Lung microvascular endothelial cell (primary cell): Measurements from ENCODE around the gene ANTXR2. TPM values are rescaled to one million over a fixed set of nuclear protein-coding genes. Genes with fewer than 3 reads are reported as not detected.
"Not testable (repeated sequence)": the region's sequence is repeated elsewhere in the genome, so short reads cannot be mapped to it uniquely, and the experiment has no call there.

ENCODE experiments used
- DNase-seq, 2 donors: peaks; one replicate each; pipeline versions ENCODE4 v3.0.0 to v3.0.0-alpha.2; 2010; ENCODE audit warnings: low read depth in 2 of 2
- total RNA-seq: library from RNA; depleted of rRNA; stranded (reverse); fragments of >200 nt; gene quantifications from 2 replicates; pipeline ENCODE4 v1.2.1, GENCODE V29; 2014

The ANTXR2 gene
- 16.6 and 21.0 TPM in 2 replicates for total RNA-seq

DNA sequence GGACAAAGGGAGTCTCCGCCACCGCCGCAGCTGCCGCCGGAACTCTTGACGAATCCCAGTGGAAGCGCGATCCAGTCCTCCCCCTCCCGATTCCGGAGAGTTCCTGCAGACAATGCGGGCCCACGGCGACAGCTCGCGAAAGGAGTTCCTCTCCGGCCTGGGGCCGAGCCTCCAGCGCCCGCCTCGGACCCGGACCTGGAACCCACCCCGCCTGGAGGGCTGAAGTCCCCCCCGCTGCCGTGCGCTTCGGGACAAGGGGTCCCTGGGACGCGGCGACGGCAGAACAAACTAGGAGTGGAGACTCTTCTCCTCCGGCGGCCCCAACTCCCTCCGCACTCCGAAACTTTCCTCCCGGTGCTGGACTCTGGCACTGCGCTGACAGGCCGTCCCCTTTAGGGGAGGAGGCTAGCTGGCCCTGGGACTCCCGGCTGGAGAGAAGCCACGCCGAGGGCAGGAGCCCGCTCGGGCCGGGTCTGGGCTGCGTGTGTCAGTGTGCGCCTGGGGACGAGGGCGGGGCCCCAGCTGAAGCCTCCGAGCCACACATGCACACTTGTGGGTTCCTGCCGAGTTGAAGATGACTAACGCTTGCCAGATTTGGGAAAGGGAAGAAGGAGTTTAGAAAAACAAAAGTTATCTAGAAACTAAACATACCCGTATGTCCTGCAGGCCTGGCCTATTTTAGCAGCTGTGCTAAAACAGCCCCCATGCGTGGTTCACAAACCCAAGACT is at the start of gene ANTXR2:
ANTXR2 (minus strand) TSS at position 486 of the 729 bp plus-strand sequence. CDS start 669 bp downstream, outside the sequence.
- peak; percentile 87 to 89 for DNase-seq

DNA sequence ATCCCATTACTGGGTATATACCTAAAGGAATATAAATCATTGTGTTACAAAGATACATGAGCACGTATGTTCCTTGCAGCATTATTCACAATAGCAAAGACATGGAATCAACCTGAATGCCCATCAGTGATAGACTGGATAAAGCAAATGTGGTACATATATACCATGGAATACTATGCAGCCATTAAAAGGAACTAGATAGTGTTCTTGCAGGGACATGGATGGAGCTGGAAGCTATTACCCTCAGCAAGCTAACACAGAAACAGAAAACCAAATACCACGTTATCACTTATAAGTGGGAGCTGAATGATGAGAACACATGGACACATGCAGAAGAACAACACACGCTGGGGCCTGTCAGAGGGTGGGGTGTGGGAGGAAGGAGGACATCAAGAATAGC is 48.8 kb upstream of the ANTXR2 start:
- not testable (repeated sequence) for DNase-seq

DNA sequence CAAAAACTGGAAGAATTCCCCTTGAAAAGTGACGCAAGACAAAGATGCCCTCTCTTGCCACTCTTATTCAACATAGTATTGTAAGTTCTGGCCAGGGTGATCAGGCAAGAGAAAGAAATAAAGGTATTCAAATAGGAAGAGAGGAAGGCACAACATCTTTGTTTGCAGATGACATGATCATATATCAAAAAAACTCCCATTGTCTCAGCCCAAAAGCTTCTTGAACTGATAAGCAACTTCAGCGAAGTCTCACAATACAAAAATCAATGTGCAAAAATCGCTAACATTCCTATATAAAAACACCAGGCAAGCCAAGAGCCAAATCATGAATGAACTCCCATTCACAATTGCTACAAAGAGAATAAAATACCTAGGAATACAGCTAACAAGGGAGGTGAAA is 46.6 kb upstream of the ANTXR2 start:
- not testable (repeated sequence) for DNase-seq

DNA sequence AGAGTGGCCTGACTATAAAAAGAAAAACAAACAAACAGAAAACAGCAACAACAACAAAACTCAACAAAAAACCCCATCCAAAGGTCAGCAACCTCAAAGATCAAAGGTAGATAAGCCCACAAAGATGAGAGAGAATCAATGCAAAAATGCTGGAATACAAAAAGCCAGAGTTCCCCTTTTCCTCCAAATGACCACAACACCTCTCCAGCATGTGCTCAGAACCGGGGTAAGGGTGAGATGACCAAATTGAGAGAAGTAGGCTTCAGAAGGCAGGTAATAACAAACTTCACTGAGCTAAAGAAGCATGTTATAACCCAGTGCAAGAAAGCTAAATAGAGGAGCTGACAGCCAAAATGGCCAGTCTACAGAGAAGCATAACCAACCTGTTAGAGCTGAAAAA is 43.5 kb upstream of the ANTXR2 start:
- no peak for DNase-seq

DNA sequence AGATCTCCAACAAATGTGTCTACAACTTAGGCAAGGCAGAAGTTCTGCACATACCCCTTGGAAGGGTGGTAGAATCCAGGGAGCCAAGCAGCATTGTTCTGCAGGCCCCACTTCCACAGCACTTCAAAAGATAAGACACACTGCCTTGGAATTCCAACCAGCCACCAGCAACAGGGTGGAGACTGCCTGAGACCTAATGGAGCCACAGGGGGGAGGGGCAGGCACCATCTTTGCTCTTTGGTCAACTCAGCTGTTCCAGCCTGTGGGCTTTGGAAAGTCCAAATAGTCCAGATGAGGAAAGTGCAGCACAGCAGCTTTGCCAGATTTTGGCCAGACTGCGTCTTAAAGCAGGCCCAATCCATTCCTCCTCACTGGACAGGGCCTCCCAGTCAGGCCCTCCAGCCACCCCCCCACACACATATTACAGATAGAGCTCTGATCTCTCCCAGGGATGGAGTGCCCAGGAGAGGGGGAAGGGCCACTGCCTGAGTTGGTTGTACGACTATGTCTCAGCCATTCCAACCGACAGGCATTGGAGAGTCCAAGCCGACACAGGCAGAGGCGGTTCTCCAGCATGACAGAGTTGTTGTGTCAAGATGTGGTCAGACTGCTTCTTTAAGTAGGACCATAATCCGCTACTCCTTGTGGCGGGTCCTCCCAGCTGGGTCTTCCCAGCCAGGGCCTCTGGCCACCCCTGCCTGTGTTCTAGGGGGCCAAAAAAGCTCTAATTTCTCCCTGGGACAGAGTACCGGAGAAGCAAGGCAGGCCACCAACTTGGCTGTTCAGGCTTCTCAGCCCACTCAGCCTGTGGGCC is 42.5 kb upstream of the ANTXR2 start:
- no peak for DNase-seq

DNA sequence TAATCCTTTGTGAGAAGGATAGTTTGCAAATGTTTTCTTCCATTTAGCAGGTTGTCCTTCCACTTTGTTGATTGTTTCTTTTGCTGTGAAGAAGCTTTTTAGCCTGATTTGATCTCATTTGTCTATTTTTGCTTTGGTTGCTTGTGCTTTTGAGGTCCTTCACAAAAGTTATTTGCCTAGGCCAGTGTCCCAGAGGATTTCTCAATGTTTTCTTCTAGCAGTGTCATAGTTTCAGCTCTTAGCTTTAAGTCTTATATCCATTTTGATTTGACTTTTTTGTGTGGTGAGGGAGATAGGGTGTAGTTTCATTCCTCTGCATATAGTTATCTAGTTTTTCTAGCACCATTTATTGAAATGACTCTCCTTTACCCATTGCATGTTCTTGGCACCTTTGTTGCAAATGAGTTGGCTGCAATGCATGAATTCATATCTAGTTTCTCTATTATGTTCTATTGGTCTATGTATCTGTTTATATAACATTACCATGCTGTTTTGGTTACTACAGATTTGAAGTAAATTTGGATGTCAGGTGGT is 41.8 kb upstream of the ANTXR2 start:
- DNase-seq, result no peak

DNA sequence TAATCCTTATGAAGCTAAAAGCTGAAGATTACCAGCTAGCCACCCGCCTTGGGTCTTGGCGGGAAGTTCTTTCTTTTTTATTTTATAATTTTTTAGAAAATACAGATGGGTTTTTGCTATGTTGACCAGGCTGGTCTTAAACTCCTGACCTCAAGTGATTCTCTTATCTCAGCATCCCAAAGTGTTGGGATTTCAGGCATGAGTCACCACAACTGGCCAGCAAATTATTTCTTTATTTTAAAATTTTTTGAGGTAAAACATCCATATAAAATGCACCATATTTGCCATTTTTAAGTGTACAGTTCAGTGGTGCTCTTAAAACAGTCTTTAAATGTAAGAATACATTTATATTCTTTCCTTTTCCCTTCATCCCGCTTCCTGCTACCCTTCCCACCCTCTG is 40.6 kb upstream of the ANTXR2 start:
- no peak for DNase-seq

DNA sequence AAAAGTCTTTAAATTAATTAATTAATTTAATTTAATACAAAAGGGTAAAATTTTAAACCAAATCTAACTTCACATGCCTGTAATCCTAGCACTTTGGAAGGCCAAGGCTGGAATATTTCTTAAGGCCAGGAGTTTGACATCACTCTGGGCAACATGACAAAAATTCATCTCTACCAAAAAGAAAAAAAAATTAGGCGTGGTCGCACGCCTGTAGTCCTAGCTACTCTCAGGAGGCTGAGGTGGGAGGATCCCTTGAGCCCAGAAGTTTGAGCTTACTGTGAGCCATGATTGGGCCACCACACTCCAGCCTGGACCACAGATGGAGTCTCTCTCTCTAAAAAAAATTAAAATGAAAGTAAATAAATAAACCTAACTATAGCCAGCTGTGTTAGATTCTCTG is 39.2 kb upstream of the ANTXR2 start:
- no peak for DNase-seq

DNA sequence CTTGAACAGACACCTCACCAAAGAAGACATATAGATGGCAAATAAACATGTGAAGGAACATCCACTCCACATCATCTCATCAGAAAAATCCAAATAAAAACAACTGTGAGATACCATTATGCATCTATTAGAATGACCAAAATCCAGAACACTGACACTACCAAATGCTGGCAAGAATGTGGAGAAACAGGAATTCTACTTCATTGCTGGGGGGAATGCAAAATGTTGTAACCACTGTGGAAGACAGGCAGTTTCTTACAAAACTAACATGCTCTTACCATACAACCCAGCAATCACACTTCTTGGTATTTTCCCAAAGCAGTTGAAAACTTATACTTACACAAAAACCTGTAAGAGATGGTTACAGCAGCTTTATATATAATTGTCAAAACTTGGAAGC is 38.2 kb upstream of the ANTXR2 start:
- no peak for DNase-seq

DNA sequence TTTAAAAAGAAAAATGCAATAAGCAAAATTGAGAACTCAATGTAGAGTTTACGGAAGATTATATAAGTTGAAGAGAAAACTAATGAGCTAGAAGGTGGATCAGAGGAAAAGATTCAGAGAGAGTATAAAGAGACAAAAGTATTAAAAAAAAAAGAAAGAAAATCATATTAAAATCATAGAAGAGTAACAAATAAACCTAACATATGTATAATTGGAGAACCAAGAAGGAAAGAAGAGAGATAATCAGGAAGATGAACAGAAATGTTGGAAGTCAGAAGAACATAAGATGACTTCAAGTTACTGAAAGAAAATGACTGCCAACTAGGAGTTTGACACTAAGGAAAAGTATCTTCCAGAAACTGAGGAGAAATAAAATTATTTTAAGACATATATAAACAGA is 34.3 kb upstream of the ANTXR2 start:
- DNase-seq, result peak in 1 of 2 donors; percentile 11

DNA sequence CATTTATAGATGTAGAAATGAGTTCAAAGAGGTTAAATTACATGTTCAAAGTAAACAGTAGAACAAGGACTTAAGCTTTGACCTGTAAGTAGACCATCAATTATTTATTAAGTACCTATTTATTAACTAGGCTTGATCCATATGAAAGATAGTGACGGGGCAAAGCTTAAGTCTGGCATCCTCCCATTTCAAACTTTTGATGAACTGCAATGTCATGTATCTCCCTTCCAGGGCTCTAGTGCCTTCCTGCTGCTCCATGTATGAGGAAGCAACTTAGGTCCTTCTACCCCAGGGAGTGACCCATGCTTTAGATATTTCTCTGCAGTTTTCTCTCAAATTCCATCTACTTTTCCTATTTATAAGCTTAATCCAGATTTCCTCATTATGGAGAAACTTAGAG is 31.9 kb upstream of the ANTXR2 start:
- no peak for DNase-seq

DNA sequence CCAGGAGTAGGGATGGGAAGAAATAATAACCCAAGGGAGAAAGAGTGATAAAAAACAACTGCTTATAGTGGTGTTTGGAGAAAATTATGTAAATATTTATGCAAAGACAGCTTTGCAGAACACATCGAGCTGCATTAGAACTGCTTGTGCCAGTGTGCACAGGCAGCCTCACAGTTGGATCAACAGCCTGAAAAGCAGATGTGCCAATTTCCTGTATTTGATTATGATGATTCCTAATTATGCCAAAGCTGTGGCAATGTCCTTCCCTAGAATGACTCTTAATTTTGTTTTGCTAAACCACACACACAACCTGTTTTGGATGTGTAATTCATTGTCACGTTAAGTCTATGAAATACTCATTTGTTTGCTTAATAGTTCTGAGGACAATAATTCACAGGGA is 30.6 kb upstream of the ANTXR2 start:
- DNase-seq, result no peak

DNA sequence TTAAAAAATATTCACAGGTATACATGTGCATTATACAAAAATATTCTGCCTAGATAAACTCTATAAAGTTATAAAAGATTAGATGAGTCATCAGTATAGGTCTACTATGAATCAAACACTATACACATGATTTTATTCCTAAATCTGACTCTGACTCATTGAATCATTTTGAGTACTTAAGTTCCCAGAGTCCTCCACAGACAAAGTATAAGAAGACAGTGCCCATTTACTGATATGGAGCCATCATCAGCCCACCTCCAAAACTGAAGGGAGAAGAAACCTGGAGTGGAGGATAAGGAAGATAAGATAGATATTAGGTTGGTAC is 28.7 kb upstream of the ANTXR2 start:
- peak in 1 of 2 donors; percentile 28 for DNase-seq

DNA sequence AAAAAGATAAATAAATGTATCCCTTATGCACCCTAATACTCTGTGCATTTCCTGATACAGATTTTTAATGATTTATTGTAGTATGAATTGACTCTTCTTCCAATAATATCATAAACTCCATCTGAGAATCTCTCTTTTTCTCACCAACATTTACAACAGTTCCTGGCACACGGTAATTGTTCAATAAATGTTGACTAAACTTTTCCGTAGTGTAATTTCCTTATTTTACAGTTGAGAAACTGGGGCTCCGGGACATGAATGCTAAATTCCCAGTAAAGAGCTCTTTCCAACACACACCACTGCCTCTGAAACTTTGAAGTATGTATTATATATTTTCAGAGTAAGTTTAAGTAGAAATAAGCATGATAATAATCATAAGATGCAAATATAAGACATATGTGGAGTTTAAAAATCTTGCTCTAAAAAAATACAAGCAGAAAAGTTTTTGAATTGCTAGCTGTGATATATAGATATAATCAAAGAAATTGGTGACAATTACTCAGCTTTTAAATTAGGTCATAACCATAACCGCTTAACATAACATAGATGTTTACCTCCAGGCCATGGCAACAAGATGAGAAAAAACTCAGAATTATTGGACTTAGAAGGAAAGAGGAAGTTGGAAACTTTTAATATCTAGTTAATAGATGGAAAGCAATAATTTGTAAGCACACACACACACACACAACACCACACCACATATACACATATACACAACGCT is 28.2 kb upstream of the ANTXR2 start:
- peak; percentile 10 to 79 for DNase-seq

DNA sequence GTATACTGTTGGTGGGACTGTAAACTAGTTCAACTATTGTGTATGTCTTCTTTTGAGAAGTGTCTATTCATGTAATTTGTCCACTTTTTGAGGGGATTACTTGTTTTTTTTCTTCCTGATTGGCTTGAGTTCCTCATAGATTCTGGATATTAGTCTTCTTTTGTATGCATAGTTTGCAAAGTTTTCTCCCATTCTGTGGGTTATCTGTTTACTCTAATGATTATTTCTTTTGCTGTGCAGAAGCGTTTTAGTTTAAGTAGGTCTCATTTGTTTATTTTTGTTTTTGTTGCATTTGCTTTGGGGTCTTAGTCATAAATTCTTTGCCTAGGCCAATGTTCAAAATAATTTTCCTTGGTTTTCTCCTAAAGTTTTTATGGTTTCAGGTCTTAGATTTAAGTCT is 26.6 kb upstream of the ANTXR2 start:
- DNase-seq, result no peak

DNA sequence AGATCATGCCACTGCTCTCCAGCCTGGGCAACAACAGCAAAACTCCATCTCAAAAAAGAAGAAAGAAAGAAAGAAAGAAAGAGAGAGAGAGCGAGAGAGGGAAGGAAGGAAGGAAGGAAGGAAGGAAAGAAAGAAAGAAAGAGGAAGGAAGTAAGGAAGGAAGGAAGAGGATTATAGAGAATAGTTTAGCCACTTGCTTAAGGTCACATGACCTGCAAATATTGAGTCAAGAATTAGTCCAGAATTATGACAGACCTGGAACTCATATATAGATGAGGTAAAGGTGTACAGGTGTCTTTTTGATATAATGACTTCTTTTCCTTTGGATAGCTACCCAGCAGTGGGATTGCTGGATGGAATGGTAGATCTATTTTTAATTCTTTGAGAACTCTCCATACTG is 25.6 kb upstream of the ANTXR2 start:
- no peak for DNase-seq

DNA sequence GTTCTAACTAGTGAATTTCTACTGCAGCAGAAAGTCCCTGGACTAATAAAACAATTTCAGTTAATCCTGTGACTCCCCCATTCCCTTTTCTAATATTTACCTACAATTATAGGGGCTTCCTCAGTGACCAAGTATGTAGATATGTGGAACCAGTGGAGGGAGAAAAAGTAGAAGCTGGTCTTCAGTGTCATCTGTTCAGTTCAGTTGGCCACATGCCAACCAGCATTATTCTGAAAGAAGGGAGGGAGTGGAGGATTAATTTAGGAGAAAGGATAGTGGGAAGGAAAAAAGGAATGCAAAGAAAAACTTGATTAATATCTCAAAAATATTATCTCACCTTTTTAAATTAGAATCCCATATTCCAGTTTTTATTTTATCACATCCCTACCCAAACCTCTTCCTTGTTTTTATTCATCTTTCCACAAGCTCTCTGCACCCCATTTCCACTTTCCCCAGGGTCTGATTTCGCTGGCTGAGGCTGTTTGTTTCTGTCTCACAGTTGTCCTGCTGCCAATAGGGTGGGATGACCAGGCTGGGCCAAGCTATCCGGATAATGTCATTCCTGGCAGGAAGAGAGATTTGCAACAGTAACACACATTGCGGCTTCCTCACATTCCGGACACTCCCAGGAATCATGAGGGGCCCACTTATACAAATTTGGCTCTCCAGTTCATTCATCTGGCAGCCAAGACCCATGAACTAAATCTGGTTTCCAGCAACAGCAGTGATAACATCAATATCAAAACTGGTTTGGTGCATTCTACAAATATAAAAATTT is 24.6 kb upstream of the ANTXR2 start:
- DNase-seq, result peak; percentile 86 to 98

DNA sequence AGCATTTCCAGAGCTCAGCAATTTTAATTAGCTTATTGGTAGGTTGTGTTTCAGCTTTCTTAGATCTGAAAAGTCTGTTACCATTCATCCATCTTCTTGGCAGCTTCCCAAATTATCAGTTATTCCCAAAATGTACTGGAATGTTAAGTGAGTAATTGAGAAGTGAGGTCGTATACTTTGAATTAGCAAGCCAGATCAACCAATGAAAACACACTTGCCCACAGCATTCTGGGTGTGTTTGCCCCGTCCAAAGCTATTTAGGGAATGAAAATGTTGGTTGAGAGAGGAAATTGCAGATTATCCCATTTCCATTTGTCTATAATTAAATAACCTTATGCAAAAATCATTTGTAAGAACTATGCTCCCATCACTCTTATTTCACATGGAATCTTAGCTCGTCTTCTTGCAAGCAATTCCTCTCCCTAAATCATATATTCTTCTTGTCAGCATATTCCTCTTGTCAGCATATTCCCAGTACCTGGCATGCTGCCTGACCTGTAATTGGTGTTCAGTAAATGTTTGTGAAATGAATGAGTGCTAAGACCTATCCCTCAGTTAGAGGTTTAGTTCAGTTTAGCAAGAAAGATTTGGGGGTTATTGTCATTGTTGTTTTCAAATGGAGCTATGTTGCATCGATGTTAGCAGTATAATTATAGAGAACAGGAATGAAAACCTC is 23.3 kb upstream of the ANTXR2 start:
- peak in 1 of 2 donors; percentile 49 for DNase-seq

DNA sequence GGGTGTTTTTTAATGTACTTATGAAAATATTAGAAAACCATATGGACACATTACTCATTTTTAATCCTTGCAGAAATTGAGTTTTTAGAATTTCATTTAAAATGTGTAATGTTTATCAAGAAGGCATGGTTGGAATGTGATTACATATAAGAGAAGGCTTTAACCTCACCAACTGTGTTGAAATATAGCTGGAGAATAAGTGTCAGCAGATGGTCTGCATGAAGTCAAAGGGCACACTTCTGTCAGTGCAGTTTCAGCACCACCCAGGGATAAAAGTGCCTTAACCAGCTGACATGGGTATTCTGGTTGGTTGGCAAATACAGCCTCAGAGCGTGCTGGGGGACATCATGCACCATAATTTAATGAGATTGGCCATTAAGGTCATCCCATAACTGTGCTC is 21.2 kb upstream of the ANTXR2 start:
- no peak for DNase-seq

DNA sequence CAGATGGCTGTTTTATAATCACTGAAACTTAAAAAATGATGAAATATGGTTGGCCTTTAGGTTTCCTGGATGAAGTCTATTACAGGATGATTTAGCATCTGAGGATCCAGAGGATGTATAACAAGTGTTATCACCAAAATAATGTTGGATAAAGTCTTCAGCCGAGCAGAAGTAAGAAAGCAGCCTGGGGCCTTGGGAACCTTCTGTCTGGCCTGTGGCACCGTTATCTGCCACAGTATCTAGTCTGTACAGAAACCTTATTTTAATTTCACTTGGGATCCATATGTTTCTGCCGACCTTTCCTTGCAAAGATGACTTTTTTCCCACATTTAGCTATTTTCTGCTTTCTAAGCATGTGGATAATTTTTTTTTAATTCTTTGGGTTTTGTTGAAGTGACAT is 20.5 kb upstream of the ANTXR2 start:
- DNase-seq, result no peak

DNA sequence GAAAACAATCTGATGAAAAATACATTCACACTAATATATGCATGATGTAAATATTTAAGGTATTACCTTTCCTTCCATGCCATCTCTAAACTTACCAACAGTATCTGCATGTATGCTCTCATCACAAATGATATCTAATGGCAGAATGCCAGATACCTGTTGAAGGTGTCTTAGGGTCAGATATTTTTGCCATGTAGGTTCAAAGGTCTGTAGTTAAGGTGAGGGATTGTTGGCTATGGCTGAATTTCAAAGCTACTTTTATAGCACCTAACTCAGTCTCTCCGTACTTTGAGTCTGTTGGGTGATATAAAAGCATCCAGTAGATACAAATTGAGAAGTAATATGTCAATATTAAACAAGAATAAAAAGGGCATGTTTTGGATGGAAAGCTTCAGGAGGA is 19.8 kb upstream of the ANTXR2 start:
- no peak for DNase-seq
